Activated CD4-positive, CD25-positive, alpha-beta regulatory T cell treated with anti-CD3 and anti-CD28 coated beads, Interleukin-2, amount 50 U/mL, for 24 hours (primary cell): ENCODE data around the gene IPCEF1.
A peak's percentile ranks its signal among the peaks of the same experiment; 100 is the strongest.
"Not testable (repeated sequence)": the region's sequence is repeated elsewhere in the genome, so short reads cannot be mapped to it uniquely, and the experiment has no call there.

Source experiments
- ATAC-seq, 2 donors: fragments of 150-1000 bp; cut with Tn5 transposase; one replicate each; pipeline ENCODE4 v1.10.0; 2021; ENCODE audit warnings: mild to moderate bottlenecking in 1 of 2, moderate library complexity in 1 of 2

The IPCEF1 gene

GRCh38 chr6:154371281-154371680 lies 14.7 kb upstream of the IPCEF1 start:
- no peak for ATAC-seq

GRCh38 chr6:154370545-154370944 lies 13.9 kb upstream of the IPCEF1 start:
- ATAC-seq: no peak

- no peak for ATAC-seq
Observed at GRCh38 chr6:154367839-154368695, 11.5 kb upstream of the IPCEF1 start.

GRCh38 chr6:154367336-154367735 lies 10.7 kb upstream of the IPCEF1 start:
- no peak for ATAC-seq

- no peak for ATAC-seq
Observed at GRCh38 chr6:154363821-154364220, 7.2 kb upstream of the IPCEF1 start.

- ATAC-seq: no peak
Observed at GRCh38 chr6:154361476-154361875, 4.9 kb upstream of the IPCEF1 start.

- ATAC-seq: peak in 1 of 2 donors; percentile 13
Observed at GRCh38 chr6:154360476-154360875, 3.9 kb upstream of the IPCEF1 start.

- ATAC-seq: no peak
Observed at GRCh38 chr6:154359679-154360078, 3.1 kb upstream of the IPCEF1 start.

GRCh38 chr6:154359161-154359574 lies 2.6 kb upstream of the IPCEF1 start:
- no peak for ATAC-seq

- ATAC-seq: no peak
Observed at GRCh38 chr6:154358019-154358545, 1.5 kb upstream of the IPCEF1 start.

GRCh38 chr6:154356113-154356512 lies 490 bp downstream of the IPCEF1 start:
- ATAC-seq: no peak

GRCh38 chr6:154354265-154354777 lies 2.3 kb downstream of the IPCEF1 start:
- ATAC-seq: no peak

- no peak for ATAC-seq
Observed at GRCh38 chr6:154353626-154354025, 3.0 kb downstream of the IPCEF1 start.

- ATAC-seq: peak; percentile 88 to 90
Observed at GRCh38 chr6:154352898-154353585, 3.6 kb downstream of the IPCEF1 start.

GRCh38 chr6:154350293-154350692 lies 6.3 kb downstream of the IPCEF1 start:
- peak in 1 of 2 donors; percentile 27 for ATAC-seq

- no peak for ATAC-seq
Observed at GRCh38 chr6:154347981-154348380, 8.6 kb downstream of the IPCEF1 start.

GRCh38 chr6:154345811-154346210 lies 10.8 kb downstream of the IPCEF1 start:
- ATAC-seq: no peak

- no peak for ATAC-seq
Observed at GRCh38 chr6:154343473-154344308, 12.9 kb downstream of the IPCEF1 start.

- no peak for ATAC-seq
Observed at GRCh38 chr6:154341871-154342270, 14.7 kb downstream of the IPCEF1 start.

GRCh38 chr6:154341336-154341735 lies 15.3 kb downstream of the IPCEF1 start:
- no peak for ATAC-seq

- no peak for ATAC-seq
Observed at GRCh38 chr6:154337406-154338005, 19.1 kb downstream of the IPCEF1 start.

- ATAC-seq: not testable (repeated sequence)
Observed at GRCh38 chr6:154334147-154334546, 22.5 kb downstream of the IPCEF1 start.
